GM21723 (cell line): ENCODE results near the gene TMTC2.
"Not testable (repeated sequence)": the region's sequence is repeated elsewhere in the genome, so short reads cannot be mapped to it uniquely, and the experiment has no call there.

Experiments
- ATAC-seq: cut with Tn5 transposase; IDR thresholded peaks from one replicate; pipeline ENCODE4 v1.9.1; 2021; ENCODE audit warnings: mild to moderate bottlenecking, moderate library complexity; ENCODE audit not compliant: unreplicated experiment

TMTC2 gene

GRCh38 chr12:83117926-83118325 is 431.2 kb downstream of the TMTC2 start:
- ATAC-seq: not testable (repeated sequence)

DNA sequence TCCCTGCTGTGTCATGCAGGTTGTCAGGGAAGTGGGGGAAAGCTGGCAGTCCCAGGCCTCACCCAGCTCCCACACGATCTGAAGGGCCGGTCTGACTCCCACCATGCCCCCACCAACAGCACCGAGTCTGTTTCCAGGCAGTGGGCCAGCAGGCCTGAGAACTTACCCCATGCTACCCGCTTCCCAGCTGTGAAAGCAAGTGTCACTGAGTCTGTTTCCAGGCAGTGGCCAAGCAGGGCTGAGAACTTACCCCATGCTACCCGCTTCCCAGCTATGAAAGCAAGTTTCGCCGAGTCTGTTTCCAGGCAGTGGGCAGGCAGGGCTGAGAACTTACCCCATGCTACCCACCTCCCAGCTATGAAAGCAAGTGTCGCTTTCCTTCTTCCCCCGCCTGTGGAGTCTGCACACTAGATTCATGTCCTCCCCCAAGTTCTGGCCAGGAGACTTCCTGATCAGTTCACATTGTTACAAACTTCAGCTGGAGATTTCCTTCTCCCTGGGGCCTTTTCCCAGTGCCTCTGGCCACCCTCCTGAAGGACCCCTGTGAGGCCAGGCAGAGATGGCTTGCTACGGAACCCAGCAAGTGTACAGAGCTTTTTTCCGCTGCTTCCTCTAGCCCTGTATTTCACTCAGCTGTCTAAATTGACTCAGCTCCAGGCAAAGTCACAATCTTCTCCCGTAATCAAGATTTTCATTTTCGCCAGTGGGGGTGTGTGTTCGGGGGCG is 435.4 kb downstream of the TMTC2 start:
- ATAC-seq: no peak

DNA sequence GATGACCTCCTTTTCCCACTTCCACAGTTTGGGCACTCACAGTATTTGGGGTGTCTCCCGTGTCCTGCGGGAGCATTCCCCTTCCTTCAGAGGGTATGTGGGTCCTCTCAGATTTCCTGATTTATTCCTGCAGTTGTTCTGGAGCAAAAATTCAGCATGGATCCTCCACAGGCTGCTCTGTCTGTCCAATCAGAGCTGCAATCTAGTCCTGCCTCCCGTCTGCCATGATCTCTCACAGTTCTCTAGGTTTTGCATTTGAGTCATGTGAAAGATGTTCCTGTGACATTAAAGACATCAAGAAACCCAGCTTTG is 435.9 kb downstream of the TMTC2 start:
- ATAC-seq: no peak

DNA sequence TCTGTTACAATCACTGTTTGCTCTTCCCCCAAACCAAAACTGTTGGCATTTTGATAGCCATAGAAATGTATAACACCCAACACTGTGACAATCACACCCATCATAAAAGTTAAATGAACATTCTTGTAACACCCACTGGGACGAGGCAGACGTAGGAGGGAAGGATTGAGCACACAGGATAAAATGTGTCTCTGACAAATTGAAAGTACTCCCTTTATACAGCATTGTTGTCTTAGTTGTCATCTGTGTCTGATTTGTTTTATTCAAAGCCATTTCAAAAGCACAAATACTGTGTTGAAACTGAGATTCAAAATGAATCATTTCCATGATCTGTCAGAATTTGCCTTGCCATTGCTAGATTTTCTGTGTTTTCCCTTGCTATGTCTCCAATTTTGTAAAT is 436.3 kb downstream of the TMTC2 start:
- ATAC-seq: no peak

- no peak for ATAC-seq
These were observed 441.8 kb downstream of the TMTC2 start for GRCh38 chr12:83128540-83128939.

- no peak for ATAC-seq
These were observed 443.5 kb downstream of the TMTC2 start for GRCh38 chr12:83130178-83130577.

- no peak for ATAC-seq
These were observed 445.7 kb downstream of the TMTC2 start for GRCh38 chr12:83132360-83132759.

DNA sequence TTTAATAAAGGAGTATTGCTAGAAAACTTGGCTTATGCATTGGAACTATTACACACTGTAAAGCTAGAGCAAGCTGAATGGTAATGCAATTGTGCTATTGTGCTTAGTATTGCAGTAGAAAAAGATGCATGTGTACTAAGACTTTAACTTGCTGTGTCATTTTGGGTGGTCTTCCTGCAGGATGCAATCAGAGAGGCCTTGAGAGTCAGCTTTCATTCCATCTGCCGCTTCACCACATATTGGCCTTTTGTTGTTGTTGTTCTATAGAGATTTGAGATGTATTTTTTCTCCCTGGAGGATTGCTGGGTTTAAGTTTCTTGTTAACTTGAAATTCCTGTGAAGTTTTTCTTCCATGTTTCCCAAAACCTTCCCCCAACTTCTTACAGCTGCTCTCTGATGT is 449.7 kb downstream of the TMTC2 start:
- ATAC-seq: no peak

DNA sequence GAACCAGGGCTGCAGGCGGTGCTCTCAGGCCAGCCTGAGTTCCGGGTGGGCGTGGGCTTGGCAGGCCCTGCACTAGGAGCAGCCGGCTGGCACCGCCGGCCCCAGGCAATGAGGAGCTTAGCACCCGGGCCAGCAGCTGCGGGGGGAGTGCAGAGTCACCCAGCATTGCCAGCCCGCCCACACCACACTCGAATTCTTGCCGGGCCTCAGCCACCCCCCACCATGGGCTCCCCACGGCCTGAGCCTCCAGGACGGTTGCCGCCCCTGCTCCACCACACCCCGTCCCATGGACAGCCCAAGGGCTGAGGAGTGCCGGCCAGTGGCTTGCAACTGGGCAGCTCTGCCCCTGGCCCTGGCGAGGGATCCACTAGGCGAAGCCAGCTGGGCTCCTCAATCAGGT is 453.4 kb downstream of the TMTC2 start:
- ATAC-seq: no peak

GRCh38 chr12:83141460-83141994 is 454.8 kb downstream of the TMTC2 start:
- no peak for ATAC-seq

- ATAC-seq: no peak
These were observed 456.2 kb downstream of the TMTC2 start for GRCh38 chr12:83142914-83143313.

GRCh38 chr12:83143950-83144349 is 457.2 kb downstream of the TMTC2 start:
- ATAC-seq: no peak

DNA sequence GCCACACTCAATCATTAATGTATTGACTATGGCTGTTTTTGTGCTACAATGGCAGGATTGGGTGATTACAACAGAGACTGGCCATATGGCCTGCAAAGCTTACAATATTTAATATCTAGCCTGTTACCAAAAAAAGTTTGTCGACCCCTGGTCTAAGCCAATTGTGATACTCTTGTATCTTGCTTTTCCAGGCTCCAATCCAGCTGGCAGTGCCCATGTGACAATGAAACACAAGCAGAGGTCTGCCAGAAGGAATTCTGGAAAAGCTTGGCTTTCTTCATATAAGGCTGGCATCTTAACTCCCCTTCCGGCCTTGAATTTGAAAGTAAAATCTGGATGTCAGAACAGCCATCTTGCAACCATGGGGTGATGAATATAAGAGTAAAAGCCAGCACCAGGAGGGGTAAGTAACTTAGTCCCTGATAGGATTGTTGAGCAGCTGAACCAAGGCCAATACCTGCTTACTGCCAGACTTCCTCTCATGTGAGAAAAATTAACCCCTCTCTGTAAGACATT is 458.7 kb downstream of the TMTC2 start:
- no peak for ATAC-seq

DNA sequence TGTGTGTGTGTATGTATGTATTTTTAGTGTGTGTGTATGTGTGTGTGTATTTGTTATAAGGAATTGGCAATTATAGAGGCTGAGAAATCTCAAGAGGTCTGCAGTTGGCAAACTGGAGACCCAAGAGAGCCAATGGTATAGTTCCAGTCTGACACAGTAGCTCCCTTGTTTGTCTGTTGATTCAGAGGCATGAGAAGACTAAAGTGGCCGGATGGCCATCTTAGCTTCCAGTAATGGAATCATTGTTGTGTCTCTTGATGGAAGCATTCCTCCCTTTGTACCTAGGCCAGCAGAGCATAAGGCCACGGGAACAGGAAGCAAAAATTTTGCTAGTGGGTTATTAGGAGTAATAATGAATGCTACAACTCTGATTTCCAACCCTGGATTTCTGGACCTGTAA is 460.6 kb downstream of the TMTC2 start:
- no peak for ATAC-seq

DNA sequence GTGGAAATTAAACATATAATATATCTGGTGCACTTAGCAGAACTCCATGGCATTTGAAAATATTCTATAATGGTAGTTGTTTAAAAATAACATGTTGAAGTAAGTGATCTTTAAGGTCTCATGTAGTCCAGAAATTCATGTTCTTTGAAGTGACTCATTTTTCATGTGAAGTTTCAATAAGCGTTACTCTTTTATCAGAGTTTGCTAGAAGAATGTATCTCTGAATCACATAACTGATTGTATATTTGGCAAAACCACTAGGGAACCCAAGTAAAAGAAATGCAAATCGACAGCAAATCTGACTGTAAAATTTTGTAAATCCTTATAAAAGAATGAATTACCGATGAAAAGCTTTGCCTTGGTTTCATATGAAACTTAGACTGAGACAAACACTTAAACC is 463.3 kb downstream of the TMTC2 start:
- no peak for ATAC-seq

DNA sequence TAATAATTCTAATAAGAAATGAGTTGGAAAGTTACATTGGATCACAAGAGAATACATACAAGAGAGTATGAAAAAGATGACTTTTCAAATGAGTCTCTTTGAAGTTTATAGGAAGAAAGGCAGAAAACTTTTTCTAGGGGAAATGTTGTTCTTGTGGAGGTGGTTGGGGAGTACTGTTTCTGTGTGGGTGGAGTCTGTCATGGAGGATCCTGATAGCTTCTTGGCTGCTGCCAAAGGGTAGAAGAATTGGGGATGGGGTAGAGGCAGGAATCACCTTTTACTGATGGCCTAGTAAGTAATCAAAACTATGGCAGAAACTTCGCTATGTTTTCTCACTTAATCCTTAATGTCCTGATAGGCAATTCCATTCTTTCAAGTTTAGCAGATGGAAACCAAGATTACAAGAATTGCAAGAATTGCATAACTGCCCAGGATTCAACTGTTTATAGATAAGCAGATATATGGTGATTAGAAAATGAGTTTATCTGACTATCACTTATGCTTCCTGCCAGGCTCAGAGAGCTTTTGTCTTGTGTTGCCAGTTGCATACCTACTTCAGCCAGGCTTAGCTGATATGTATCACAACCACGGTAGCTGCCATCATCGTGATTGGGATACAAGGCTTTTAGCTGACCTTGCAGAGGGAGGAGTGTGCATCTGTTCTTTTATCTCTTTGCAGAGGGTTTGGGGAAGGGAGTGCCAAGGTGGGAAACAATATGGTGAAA is 463.9 kb downstream of the TMTC2 start:
- no peak for ATAC-seq

GRCh38 chr12:83153177-83153576 is 466.5 kb downstream of the TMTC2 start:
- no peak for ATAC-seq

- ATAC-seq: no peak
These were observed 470.1 kb downstream of the TMTC2 start for GRCh38 chr12:83156815-83157214.

DNA sequence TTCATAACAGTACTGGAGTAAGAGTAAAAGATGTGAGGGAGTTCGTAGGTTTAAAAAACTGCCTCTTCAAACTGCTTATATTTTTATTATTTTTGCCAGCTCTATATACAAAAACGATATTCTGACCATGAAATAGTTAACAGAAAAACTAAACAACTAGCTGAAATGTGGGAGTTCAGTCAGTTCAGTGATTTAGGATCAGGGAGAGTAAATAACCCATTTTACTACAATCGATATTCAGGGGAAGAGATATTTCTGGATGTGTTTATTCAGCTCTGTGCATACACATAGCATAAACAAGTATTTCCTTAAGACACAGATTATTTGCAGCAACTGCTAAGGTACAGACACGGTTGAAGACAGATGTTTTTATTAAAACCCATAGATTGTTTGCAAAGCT is 470.9 kb downstream of the TMTC2 start:
- ATAC-seq: no peak

DNA sequence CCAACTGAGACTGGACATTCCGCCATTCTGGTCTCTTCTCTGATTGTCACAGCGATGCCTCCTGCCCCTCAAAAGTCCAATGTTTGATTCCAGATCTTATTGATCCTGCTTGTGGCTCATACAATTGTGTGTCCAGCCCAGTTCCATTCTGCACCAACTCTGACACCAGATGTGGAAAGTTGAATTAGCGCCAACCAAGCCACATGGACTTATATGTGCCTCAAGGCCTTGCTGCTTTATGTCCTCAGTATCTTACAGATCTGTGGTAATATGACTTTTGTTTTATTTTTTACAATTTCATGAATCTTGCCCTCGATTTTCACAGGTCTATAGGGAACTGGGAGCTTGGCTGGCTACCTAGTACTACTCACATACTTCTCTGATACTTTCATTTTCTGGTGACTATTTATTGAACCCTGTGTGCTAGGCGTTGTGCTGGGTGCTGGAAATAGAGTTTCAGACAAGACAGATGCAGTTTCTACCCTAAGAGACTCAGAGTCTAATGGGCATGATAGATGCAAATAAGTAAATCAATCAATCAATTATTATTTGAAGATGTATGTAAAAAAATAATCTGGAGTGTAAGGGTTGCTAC is 472.0 kb downstream of the TMTC2 start:
- no peak for ATAC-seq

DNA sequence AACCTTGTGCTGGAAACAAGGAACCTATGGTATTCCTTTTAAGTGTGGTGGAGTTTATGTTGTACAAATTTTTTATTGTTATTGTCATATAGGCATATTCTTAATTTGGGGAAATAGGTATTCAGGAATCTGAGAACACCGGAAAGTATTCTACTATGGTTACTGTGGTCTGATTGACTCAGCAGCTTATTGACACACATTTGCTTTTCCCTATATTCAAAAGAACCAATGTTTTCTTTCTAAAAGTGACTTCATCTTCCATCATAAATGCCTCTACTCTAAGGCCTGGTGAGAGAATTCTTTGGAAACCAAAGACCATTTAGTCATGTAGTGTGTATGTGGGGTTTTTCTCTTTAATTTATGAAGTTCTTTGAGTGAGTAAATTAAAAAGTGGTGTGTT is 474.8 kb downstream of the TMTC2 start:
- ATAC-seq: no peak

DNA sequence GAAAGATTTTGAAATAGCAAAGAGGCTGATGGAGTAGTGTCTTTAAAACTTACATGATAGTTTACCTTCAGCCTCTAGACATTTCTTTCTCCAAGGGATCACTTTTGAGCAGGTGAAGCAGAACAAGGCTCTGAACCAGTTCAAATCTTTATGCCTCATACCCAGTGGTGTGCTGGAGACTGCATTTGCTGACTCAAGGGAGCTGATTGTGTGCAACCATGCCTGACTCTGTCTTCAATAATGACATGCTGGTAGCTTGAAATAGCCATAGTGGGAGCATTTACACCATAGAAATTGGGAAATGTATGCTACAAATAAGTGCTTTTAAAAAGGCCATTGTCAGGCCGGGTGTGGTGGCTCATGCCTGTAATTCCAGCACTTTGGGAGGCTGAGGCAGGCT is 482.0 kb downstream of the TMTC2 start:
- no peak for ATAC-seq
